GM12878 (cell line): Measurements from ENCODE around the gene IRAK3. TPM values are rescaled to one million over a fixed set of nuclear protein-coding genes. Genes with fewer than 3 reads are reported as not detected.
A peak's percentile ranks its signal among the peaks of the same experiment; 100 is the strongest.

ENCODE experiments used
- ATAC-seq: fragments of 200-7000 bp; cut with Tn5 transposase; 3 replicates; pipeline ENCODE4 v1.9.1; 2020; ENCODE audit warnings: mild to moderate bottlenecking, moderate library complexity
- BruUV-seq: library from RNA; stranded (reverse); fragments of 400-500 nt; replicated peaks from 2 replicates; lab custom pipeline; 2021; lab: Mats Ljungman, UMichigan
- CTCF ChIA-PET: fragments of 300-600 bp; sonication (Branson Sonifier 250); formaldehyde crosslinking; extraction: SDS; loops from one replicate; lab custom pipeline; 2021; ENCODE audit warnings: inconsistent platforms; lab: Yijun Ruan, JAX
- POLR2A ChIA-PET: fragments of 350-600 bp; formaldehyde crosslinking; extraction: SDS; loops from one replicate; lab custom pipeline; 2021; ENCODE audit warnings: inconsistent platforms; lab: Charles Lee
- RAD21 ChIA-PET: fragments of 300-600 bp; sonication (Branson Sonifier 250); formaldehyde crosslinking; loops from one replicate; lab custom pipeline; 2023; ENCODE audit warnings: antibody characterized with exemption; ENCODE audit not compliant: unreplicated experiment; lab: Charles Lee
- SMC1A ChIA-PET: fragments of 300-600 bp; sonication (Branson Sonifier 250); formaldehyde crosslinking; loops from one replicate; lab custom pipeline; 2023; ENCODE audit not compliant: unreplicated experiment, uncharacterized antibody; lab: Charles Lee
- DNase-seq: peaks from one replicate; pipeline ENCODE4 v3.0.0-alpha.2; 2011; ENCODE audit warnings: low read depth, low spot score
- FAIRE-seq: peaks from 3 replicates; lab custom pipeline; 2011; peaks lifted over from hg19 to GRCh38; lab: Jason Lieb, UNC
- H2AFZ ChIP-seq: 2 replicates; pipeline ENCODE4 v1.6.0; 2011; ENCODE audit warnings: low read depth, low read length, control low read depth; ENCODE audit not compliant: control insufficient read depth
- H3K27ac ChIP-seq: 2 replicates; pipeline ENCODE4 v1.5.1; 2011; ENCODE audit warnings: control low read depth; ENCODE audit not compliant: control insufficient read depth, insufficient read depth
- H3K27me3 ChIP-seq, 2 experiments: replicated peaks in 1 of 2; 2 replicates each; pipeline versions ENCODE4 v1.6.0 to v1.6.1; 2011; ENCODE audit warnings: low read length in 1 of 2; ENCODE audit not compliant: control insufficient read depth in 2 of 2, insufficient read depth in 2 of 2
- H3K36me3 ChIP-seq, 2 experiments: 2 replicates each; pipeline ENCODE4 v1.5.1; 2011; ENCODE audit warnings: low read length in 1 of 2; ENCODE audit not compliant: control insufficient read depth in 2 of 2, insufficient read depth in 2 of 2
- H3K4me1 ChIP-seq: 2 replicates; pipeline ENCODE4 v1.6.1; 2011; ENCODE audit warnings: mild to moderate bottlenecking, low read length, moderate library complexity, mixed read lengths; ENCODE audit not compliant: control insufficient read depth, insufficient read depth
- H3K4me2 ChIP-seq: 2 replicates; pipeline ENCODE4 v1.6.0; 2011; ENCODE audit warnings: control low read depth; ENCODE audit not compliant: control insufficient read depth, insufficient read depth
- H3K4me3 ChIP-seq: fragments of 200-600 bp; sonication (generic); 2 replicates; pipeline ENCODE4 v1.5.1; 2016
- H3K79me2 ChIP-seq: 2 replicates; pipeline ENCODE4 v1.6.0; 2011; ENCODE audit warnings: low read length; ENCODE audit not compliant: control insufficient read depth, insufficient read depth
- H3K9ac ChIP-seq: 2 replicates; pipeline ENCODE4 v1.8.0; 2011; ENCODE audit warnings: low read length, control low read depth, mixed read lengths; ENCODE audit not compliant: control insufficient read depth, insufficient read depth
- H3K9me3 ChIP-seq: replicated peaks from 3 replicates; pipeline ENCODE4 v1.5.1; 2011; ENCODE audit warnings: mild to moderate bottlenecking, low read length; ENCODE audit not compliant: control insufficient read depth, insufficient read depth
- H4K20me1 ChIP-seq: 2 replicates; pipeline ENCODE4 v1.6.0; 2011; ENCODE audit not compliant: control insufficient read depth, insufficient read depth
- JUNB ChIP-seq: IDR thresholded peaks from 2 replicates; pipeline ENCODE4 v1.6.1; 2016; ENCODE audit warnings: antibody characterized with exemption, mild to moderate bottlenecking
- KDM1A ChIP-seq: fragments of 200-600 bp; sonication (generic); IDR thresholded peaks from 2 replicates; pipeline ENCODE4 v1.6.1; 2016; ENCODE audit warnings: borderline replicate concordance
- MXI1 ChIP-seq: fragments of 150-350 bp; IDR thresholded peaks from 2 replicates; pipeline ENCODE4 v1.6.1; 2011; ENCODE audit warnings: low read depth, mild to moderate bottlenecking, inconsistent platforms, low read length, improper control_type of control experiment
- PAX5 ChIP-seq: IDR thresholded peaks from 2 replicates; pipeline ENCODE4 v1.6.1; 2011; ENCODE audit warnings: low read depth, low read length, borderline replicate concordance
- SREBF1 ChIP-seq: IDR thresholded peaks from 2 replicates; pipeline ENCODE4 v1.6.1; 2012; ENCODE audit warnings: mild to moderate bottlenecking, low read length
- SRF ChIP-seq, 2 experiments: IDR thresholded peaks; 2 replicates each; pipeline ENCODE4 v1.6.1; 2011; ENCODE audit warnings: low read depth in 2 of 2, low read length in 2 of 2, mild to moderate bottlenecking in 1 of 2, moderate library complexity in 1 of 2
- STAT3 ChIP-seq: IDR thresholded peaks from 2 replicates; pipeline ENCODE4 v1.6.1; 2011; ENCODE audit warnings: low read depth, low read length, improper control_type of control experiment
- ZNF384 ChIP-seq: IDR thresholded peaks from 2 replicates; pipeline ENCODE4 v1.6.1; 2012; ENCODE audit warnings: low read depth, mild to moderate bottlenecking, low read length, improper control_type of control experiment, borderline replicate concordance
- WGBS: methylation state at CpG from one replicate; pipeline ENCODE4 v1.1.6; 2016; ENCODE audit warnings: low lambda C conversion rate; ENCODE audit not compliant: insufficient replicate concordance, insufficient coverage; ENCODE audit errors: missing lambda C conversion rate; 5-methylcytosine and 5-hydroxymethylcytosine counted together
- in situ Hi-C: fragments of 300-500 bp; cut with MboI; formaldehyde crosslinking; loops from 9 replicates; pipeline ENCODE4 v1.14.3; 2018; ENCODE audit warnings: mixed read lengths
- intact Hi-C: fragments of 100-400 bp; cut with micrococcal nuclease; formaldehyde crosslinking; loops from one replicate; pipeline ENCODE4 v1.14.2; 2022; ENCODE audit not compliant: unreplicated experiment
- polyA plus RNA-seq, 11 experiments: library from polyadenylated mRNA; depleted of rRNA in 4 of 11; unstranded in 6 of 11; stranded (reverse) in 5 of 11; fragments of >200 nt; fragmentation: Nextera tagmentation in 4 of 11; fragmentation: Illumina TruSeq in 1 of 11; extraction: Ambion mirVana in 4 of 11; extraction: Trizol in 1 of 11; gene quantifications; 1 replicate in 1 of 11; 2 replicates in 10 of 11; pipeline versions ENCODE4 v1.2.1 to v1.2.3, GENCODE V29; 2011 to 2016; ENCODE audit warnings: inconsistent platforms in 2 of 11, missing spikeins in 2 of 11, low read depth in 1 of 11
- total RNA-seq, 4 experiments: library from RNA; depleted of rRNA in 3 of 4; stranded (reverse); fragments of >200 nt in 3 of 4; fragmentation: Illumina TruSeq in 1 of 4; extraction: Trizol in 1 of 4; gene quantifications; 2 replicates each; pipeline versions ENCODE4 v1.2.1 to v1.2.3, GENCODE V29; 2013 to 2021
- TF ChIP-seq, protein P1 (sequence below): IDR thresholded peaks from 2 replicates; pipeline ENCODE4 v1.6.1; 2012; ENCODE audit warnings: low read length, inconsistent platforms

The IRAK3 gene
- total and polyA plus RNA-seq, 10 of the 15 experiments (the other 5 are each of a cell fraction or from before 2014, with no cell fraction given): 1.4 to 14.1 (median 5.4) TPM

GRCh38 chr12:66156654-66157053, 32.4 kb upstream of the IRAK3 start:
- no peaks in the 10 kb centered on the region for H4K20me1 ChIP-seq
- ChIA-PET POLR2A (no interaction called here), CTCF (no interaction called here), RAD21 (no interaction called here), SMC1A (no interaction called here)
- peaks cover 2% of the 10 kb centered on the region for H3K79me2 ChIP-seq
- DNase-seq: no peak
- no peak overlapping the region for H2AFZ ChIP-seq
- TSS peak; percentile 2 for BruUV-seq
- no peak overlapping the region for H3K27ac ChIP-seq
- H3K4me1 ChIP-seq: no peaks in the 10 kb centered on the region
- ATAC-seq: no peak
- H3K27me3 ChIP-seq: no peaks in the 10 kb centered on the region
- TF ChIP-seq JUNB (no peak), ZNF384 (no peak), SREBF1 (no peak), STAT3 (no peak), MXI1 (no peak), KDM1A (no peak), SRF (IDR thresholded peaks at IDR 0.05; ENCODE audit: low read depth in 2 of 2, low read length in 2 of 2) (no peak), PAX5 (no peak)
- TF ChIP-seq, protein P1, sequence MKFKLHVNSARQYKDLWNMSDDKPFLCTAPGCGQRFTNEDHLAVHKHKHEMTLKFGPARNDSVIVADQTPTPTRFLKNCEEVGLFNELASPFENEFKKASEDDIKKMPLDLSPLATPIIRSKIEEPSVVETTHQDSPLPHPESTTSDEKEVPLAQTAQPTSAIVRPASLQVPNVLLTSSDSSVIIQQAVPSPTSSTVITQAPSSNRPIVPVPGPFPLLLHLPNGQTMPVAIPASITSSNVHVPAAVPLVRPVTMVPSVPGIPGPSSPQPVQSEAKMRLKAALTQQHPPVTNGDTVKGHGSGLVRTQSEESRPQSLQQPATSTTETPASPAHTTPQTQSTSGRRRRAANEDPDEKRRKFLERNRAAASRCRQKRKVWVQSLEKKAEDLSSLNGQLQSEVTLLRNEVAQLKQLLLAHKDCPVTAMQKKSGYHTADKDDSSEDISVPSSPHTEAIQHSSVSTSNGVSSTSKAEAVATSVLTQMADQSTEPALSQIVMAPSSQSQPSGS: no peak
- no peaks in the 10 kb centered on the region; a peak in 4 of 4 replicates for H3K36me3 ChIP-seq
- WGBS: 96% methylated on average over 2 of the region's 2 CpGs
- H3K9ac ChIP-seq: no peak overlapping the region
- no peak overlapping the region for H3K4me3 ChIP-seq
- in situ Hi-C loops: no loop called here
- no peak for FAIRE-seq
- no peaks in the 10 kb centered on the region; the same call in 1 of the 3 replicates for H3K9me3 ChIP-seq
- intact Hi-C loops: no loop called here
- H3K4me2 ChIP-seq: no peak overlapping the region
